ENCODE data around the gene PTPRM.

- TF ChIP-seq EZH2phosphoT487 (IDR thresholded peaks at IDR 0.05; ENCODE audit: borderline replicate concordance, low read length) = no peak
- TF ChIP-seq CTCF (conservative IDR thresholded peaks at IDR 0.05; ENCODE audit: low read depth, low read length) = no peak
Observed at GRCh38 chr18:7723558-7723957, 156.4 kb downstream of the PTPRM start.
